Endothelial cell of umbilical vein (primary cell): ENCODE measurements around the gene SEC22C. TPM values are rescaled to one million over a fixed set of nuclear protein-coding genes. Genes with fewer than 3 reads are reported as not detected.
A peak's percentile ranks its signal among the peaks of the same experiment; 100 is the strongest.

ENCODE experiments used
- Bru-seq: library from RNA; stranded (reverse); fragments of 400-500 nt; gene quantifications from one replicate; lab custom pipeline; 2021; lab: Mats Ljungman, UMichigan
- BruChase-seq, 2 experiments: library from RNA; stranded (reverse); fragments of 400-500 nt; gene quantifications; one replicate each; lab custom pipeline; 2021; lab: Mats Ljungman, UMichigan
- BruUV-seq: library from RNA; stranded (reverse); fragments of 400-500 nt; replicated peaks from 2 replicates; lab custom pipeline; 2021; lab: Mats Ljungman, UMichigan
- CTCF ChIA-PET: fragments of 300-600, 350-600 bp; sonication (Branson Sonifier 250); formaldehyde crosslinking; loops from one replicate; lab custom pipeline; 2021; ENCODE audit warnings: antibody characterized with exemption, inconsistent platforms; lab: Charles Lee
- POLR2A ChIA-PET: fragments of 300-600, 350-600 bp; sonication (Branson Sonifier 250); formaldehyde crosslinking; loops from one replicate; lab custom pipeline; 2021; ENCODE audit warnings: antibody characterized with exemption, inconsistent platforms; lab: Charles Lee
- DNase-seq: peaks from one replicate; pipeline ENCODE4 v3.0.0-alpha.2; 2011; ENCODE audit warnings: low read depth, low spot score
- FAIRE-seq: peaks from 2 replicates; lab custom pipeline; 2011; peaks lifted over from hg19 to GRCh38; lab: Jason Lieb, UNC
- H2AFZ ChIP-seq: 2 replicates; pipeline ENCODE4 v1.6.0; 2012; ENCODE audit warnings: low read depth, low read length, control low read depth, inconsistent platforms
- H3K27ac ChIP-seq: 2 replicates; pipeline ENCODE4 v1.5.1; 2011; ENCODE audit warnings: low read depth, mild to moderate bottlenecking, control low read depth, low read length, moderate library complexity; ENCODE audit not compliant: insufficient read depth
- H3K27me3 ChIP-seq, 2 experiments: 2 replicates each; pipeline versions ENCODE4 v1.6.0 to v1.6.1; 2011; ENCODE audit warnings: low read length in 2 of 2, mixed read lengths in 1 of 2; ENCODE audit not compliant: control insufficient read depth in 2 of 2, insufficient read depth in 2 of 2
- H3K36me3 ChIP-seq, 2 experiments: 2 replicates in 1 of 2; 3 replicates in 1 of 2; pipeline ENCODE4 v1.5.1; 2011; ENCODE audit warnings: low read length in 2 of 2, mild to moderate bottlenecking in 1 of 2, moderate library complexity in 1 of 2; ENCODE audit not compliant: control insufficient read depth in 2 of 2, insufficient read depth in 2 of 2; ENCODE audit errors: extremely low read depth in 1 of 2
- H3K4me1 ChIP-seq: 3 replicates; pipeline ENCODE4 v1.5.1; 2011; ENCODE audit warnings: mild to moderate bottlenecking, low read length; ENCODE audit not compliant: control insufficient read depth, insufficient read depth; ENCODE audit errors: extremely low read depth
- H3K4me2 ChIP-seq: 2 replicates; pipeline ENCODE4 v1.6.1; 2011; ENCODE audit warnings: low read length, control low read depth, mixed read lengths; ENCODE audit not compliant: insufficient read depth
- H3K4me3 ChIP-seq, 3 experiments: fragments of 200-600 bp in 1 of 3; sonication (generic), shearing (Covaris generic) in 1 of 3; replicated peaks in 1 of 3; 2 replicates each; pipeline ENCODE4 v1.5.1; 2011 to 2016; ENCODE audit warnings: control low read depth in 3 of 3, low read length in 3 of 3, mild to moderate bottlenecking in 2 of 3, inconsistent platforms in 1 of 3, low read depth in 1 of 3, moderate library complexity in 1 of 3; ENCODE audit not compliant: insufficient read depth in 1 of 3
- H3K79me2 ChIP-seq: 2 replicates; pipeline ENCODE4 v1.6.0; 2012; ENCODE audit warnings: low read length, inconsistent platforms; ENCODE audit not compliant: control insufficient read depth, insufficient read depth
- H3K9ac ChIP-seq: replicated peaks from 2 replicates; pipeline ENCODE3; 2011; ENCODE audit warnings: low read length, control low read depth; ENCODE audit not compliant: insufficient read depth; ENCODE audit errors: extremely low read depth
- H3K9me1 ChIP-seq: replicated peaks from 3 replicates; pipeline ENCODE4 v1.6.0; 2011; ENCODE audit warnings: mild to moderate bottlenecking, low read length; ENCODE audit not compliant: control insufficient read depth, insufficient read depth; ENCODE audit errors: extremely low read depth
- H3K9me3 ChIP-seq: replicated peaks from 2 replicates; pipeline ENCODE4 v1.5.1; 2012; ENCODE audit warnings: low read length, inconsistent platforms; ENCODE audit not compliant: control insufficient read depth, insufficient read depth
- H4K20me1 ChIP-seq: replicated peaks from 2 replicates; pipeline ENCODE3; 2011; ENCODE audit warnings: mild to moderate bottlenecking, low read length; ENCODE audit not compliant: control insufficient read depth, insufficient read depth; ENCODE audit errors: extremely low read depth
- CTCF ChIP-seq, 2 donors: IDR thresholded peaks; 1 replicate in 1 of 2; 2 replicates in 1 of 2; pipeline ENCODE4 v1.5.1; 2011; ENCODE audit warnings: low read length in 2 of 2, mild to moderate bottlenecking in 2 of 2, moderate library complexity in 2 of 2, control low read depth in 1 of 2, inconsistent platforms in 1 of 2, low read depth in 1 of 2; ENCODE audit not compliant: insufficient read depth in 1 of 2; ENCODE audit errors: extremely low read depth in 1 of 2
- GATA2 ChIP-seq: IDR thresholded peaks from 2 replicates; pipeline ENCODE4 v1.7.0; 2011; ENCODE audit warnings: low read depth, mild to moderate bottlenecking, moderate library complexity, mixed read lengths, low read length; ENCODE audit not compliant: insufficient read length, insufficient read depth
- POLR2A ChIP-seq: IDR thresholded peaks from 2 replicates; pipeline ENCODE4 v1.6.1; 2012; ENCODE audit warnings: low read depth, mild to moderate bottlenecking, control low read depth, low read length
- POLR2AphosphoS5 ChIP-seq: IDR thresholded peaks from 2 replicates; pipeline ENCODE4 v1.6.1; 2012; ENCODE audit warnings: low read depth, mild to moderate bottlenecking, control low read depth, low read length, moderate library complexity; ENCODE audit not compliant: insufficient read depth
- dilution Hi-C: fragments of 300-500 bp; cut with MboI; formaldehyde crosslinking; loops from one replicate; pipeline ENCODE4 v1.15.0; 2019; ENCODE audit warnings: low sequenced_read_pairs; ENCODE audit not compliant: extremely low pct_ligation_motif_present
- intact Hi-C: fragments of 100-400 bp; cut with micrococcal nuclease; formaldehyde crosslinking; loops from one replicate; pipeline ENCODE4 v1.10.0; 2022
- long read RNA-seq: library from polyadenylated mRNA; stranded (forward); transcript quantifications from one replicate; pipeline ENCODE4 v2.0.0, GENCODE V29; 2021
- polyA minus RNA-seq, 3 experiments: library from RNA; depleted of rRNA, polyadenylated mRNA; stranded (reverse); fragments of >200 nt; gene quantifications; 1 replicate in 1 of 3; 2 replicates in 2 of 3; pipeline ENCODE4 v1.2.3, GENCODE V29; 2011
- polyA plus RNA-seq, 4 experiments: library from polyadenylated mRNA; depleted of rRNA in 3 of 4; stranded (reverse) in 3 of 4; unstranded in 1 of 4; fragments of >200 nt; gene quantifications; 2 replicates each; pipeline versions ENCODE4 v1.2.1 to v1.2.3, GENCODE V29; 2011 to 2012; ENCODE audit warnings: missing spikeins in 1 of 4
- total RNA-seq: library from RNA; stranded (reverse); gene quantifications from 2 replicates; pipeline ENCODE4 v1.2.3, GENCODE V29; 2021

SEC22C gene
- total RNA-seq = 60.7 and 61.9 TPM in 2 replicates
- polyA plus RNA-seq = 32.9 and 43.9 TPM in 2 replicates
- polyA plus RNA-seq (2011; cell fraction: cytosol; rRNA removed) = 36.5 and 37.4 TPM in 2 replicates
- polyA plus RNA-seq (2011; cell fraction: nucleus; rRNA removed) = 51.9 and 57.1 TPM in 2 replicates
- 37.3 and 53.1 TPM in 2 replicates for polyA plus RNA-seq (2012)
- polyA minus RNA-seq = 44.7 and 50.3 TPM in 2 replicates
- 15.2 TPM for polyA minus RNA-seq (2011; cell fraction: cytosol; rRNA and poly(A)+ RNA removed)
- 24.0 and 24.3 TPM in 2 replicates for polyA minus RNA-seq (2011; cell fraction: nucleus; rRNA and poly(A)+ RNA removed)
- percentile 79 among the genes with signal in this experiment for Bru-seq, nascent RNA
- BruChase-seq, experiment 1, labeled RNA remaining after a 6-hour chase = percentile 86 among the genes with signal in this experiment
- BruChase-seq, experiment 2, labeled RNA remaining after a 2-hour chase = percentile 78 among the genes with signal in this experiment
- long read RNA-seq, transcript SEC22C-201 (7 exons, 1,380 nt) = minor isoform, 11 of 84 reads
- long read RNA-seq, transcript SEC22C-202 (7 exons, 1,608 nt) = major isoform, 29 of 84 reads
- long read RNA-seq, partial matches to known transcripts = 0 of 84 reads
- long read RNA-seq, other reads (novel, unspliced or antisense) = 42 of 84 reads

DNA sequence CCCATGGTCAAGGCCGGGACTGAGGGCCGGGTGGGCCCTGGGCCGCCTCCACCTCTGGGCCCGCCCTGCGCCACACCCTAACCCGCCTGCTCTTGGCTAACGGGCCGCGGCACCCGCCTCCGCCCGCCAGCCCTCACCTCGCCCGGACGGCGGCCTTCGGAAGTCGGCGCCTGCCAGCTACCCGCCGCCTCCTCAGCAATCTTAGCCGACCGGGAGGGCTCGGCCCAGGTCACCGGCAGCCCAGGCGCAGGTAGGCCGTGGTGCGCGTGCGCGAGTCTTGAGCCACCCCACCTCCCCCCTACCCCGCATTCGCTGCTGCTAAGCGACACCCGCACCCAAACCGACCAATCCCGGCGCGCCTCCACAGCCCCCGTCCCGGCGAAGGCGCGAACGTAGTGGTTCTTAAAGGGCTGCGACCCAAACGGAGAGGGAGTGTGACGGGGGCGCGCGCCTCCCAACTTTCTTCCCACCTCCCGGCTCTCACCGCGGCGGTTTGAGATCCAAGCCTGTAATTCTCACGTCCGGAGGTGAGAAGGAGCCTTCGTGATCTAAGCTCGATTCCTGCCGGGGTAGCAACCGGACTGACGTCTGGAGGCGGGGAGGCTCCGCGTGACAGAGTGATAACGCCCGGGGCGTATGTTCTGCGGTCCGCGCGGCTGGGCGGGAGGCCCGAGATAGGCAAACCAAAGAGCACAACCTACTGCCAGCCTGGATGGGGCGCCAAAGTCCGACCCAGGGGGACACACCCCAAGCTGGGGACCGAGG lies at the start of gene SEC22C:
TSS of gene SEC22C (minus strand) at position 259 of the 765 bp plus-strand sequence. CDS start 12,921 bp downstream, outside the sequence.
- ChIA-PET CTCF (interaction anchor here (0.9 to 1.8 kb wide), 8 partner anchors 9 to 71 kb away, joined by 3 to 8 read pairs (median 4); partner anchors contain the start of genes NKTR and SS18L2), POLR2A (interaction anchor here (1.6 kb wide), 1 partner anchor 18 kb away, joined by 4 read pairs; the partner anchor contains the start of gene NKTR)
- H4K20me1 ChIP-seq = no peaks in the 10 kb centered on the region
- H3K4me2 ChIP-seq = peak within 1 kb of the TSS; percentile 70
- peak; percentile 69 for TF ChIP-seq POLR2AphosphoS5
- peak; percentile 76 for TF ChIP-seq POLR2A
- TF ChIP-seq GATA2 = no peak
- peak in 1 of 2 donors; percentile 24 for TF ChIP-seq CTCF (IDR thresholded peaks at IDR 0.05; ENCODE audit: extremely low read depth in 1 of 2, insufficient read depth in 1 of 2, low read depth in 1 of 2, low read length in 2 of 2)
- H3K27me3 ChIP-seq = no peaks in the 10 kb centered on the region
- intact Hi-C loops (loop anchor here (1.0 to 2.0 kb wide), 4 partner anchors 8 to 73 kb away; partner anchors contain the start of genes NKTR and SS18L2), dilution Hi-C loops (no loop called here)
- H3K27ac ChIP-seq = peak within 1 kb of the TSS; percentile 70
- H3K9ac ChIP-seq = peak within 1 kb of the TSS; percentile 86
- H3K4me1 ChIP-seq = peaks cover 18% of the 10 kb centered on the region
- BruUV-seq = no TSS peak
- H3K9me3 ChIP-seq = no peaks in the 10 kb centered on the region
- peak; percentile 94 for DNase-seq
- peaks cover 40% of the 10 kb centered on the region for H3K79me2 ChIP-seq
- peak within 1 kb of the TSS; percentile 96 for H2AFZ ChIP-seq
- peak within 1 kb of the TSS; percentile 80 to 82 (median 81) for H3K4me3 ChIP-seq
- no peaks in the 10 kb centered on the region for H3K36me3 ChIP-seq
- H3K9me1 ChIP-seq = no peaks in the 10 kb centered on the region
- FAIRE-seq = peak; percentile 92
